Frontal cortex (tissue), 4 donors: ENCODE results near the gene RBBP8. TPM values are rescaled to one million over a fixed set of nuclear protein-coding genes. Genes with fewer than 3 reads are reported as not detected.
"Not testable (repeated sequence)": the region's sequence is repeated elsewhere in the genome, so short reads cannot be mapped to it uniquely, and the experiment has no call there.

Experiments used
- DNase-seq, 2 donors: peaks; one replicate each; pipeline ENCODE4 v3.0.0; 2012; ENCODE audit warnings: low spot score in 2 of 2
- FAIRE-seq: peaks from 2 replicates; lab custom pipeline; 2012; peaks lifted over from hg19 to GRCh38; lab: Jason Lieb, UNC
- total RNA-seq: library from RNA; depleted of rRNA; stranded (reverse); fragments of >200 nt; gene quantifications from one replicate; pipeline ENCODE4 v1.2.3, GENCODE V29; 2014
- donor health status: control.
- donor health status: control.
- donor health status: control.

RBBP8 gene
- total RNA-seq, 1 donor from 2014 or later, result 26.9 TPM

GRCh38 chr18:22936515-22936914 lies 3.4 kb downstream of the RBBP8 start:
- no peak for DNase-seq
- no peak for FAIRE-seq

- no peak for FAIRE-seq
- DNase-seq, result no peak
These were observed 6.5 kb downstream of the RBBP8 start for GRCh38 chr18:22939649-22940048.

- DNase-seq, result no peak
- FAIRE-seq, result no peak
These were observed 10.7 kb downstream of the RBBP8 start for GRCh38 chr18:22943847-22944246.

GRCh38 chr18:22946217-22946616 lies 13.1 kb downstream of the RBBP8 start:
- FAIRE-seq, result no peak
- DNase-seq, result no peak

- DNase-seq (no peak), FAIRE-seq (no peak)
These were observed 13.7 kb downstream of the RBBP8 start for GRCh38 chr18:22946846-22947245.

- FAIRE-seq (no peak), DNase-seq (no peak)
These were observed 18.7 kb downstream of the RBBP8 start for GRCh38 chr18:22951823-22952222.

GRCh38 chr18:22952525-22952924 lies 19.4 kb downstream of the RBBP8 start:
- DNase-seq (no peak), FAIRE-seq (no peak)

GRCh38 chr18:22953982-22954381 lies 20.9 kb downstream of the RBBP8 start:
- not testable (repeated sequence) for DNase-seq, FAIRE-seq

- FAIRE-seq, result no peak
These were observed 23.1 kb downstream of the RBBP8 start for GRCh38 chr18:22956226-22956625.

GRCh38 chr18:22961156-22961555 lies 28.0 kb downstream of the RBBP8 start:
- no peak for FAIRE-seq
- DNase-seq, result no peak

More at GRCh38 chr18:22956226-22956625, 23.1 kb downstream of the RBBP8 start:
- DNase-seq, result no peak

- DNase-seq (no peak), FAIRE-seq (no peak)
These were observed 28.9 kb downstream of the RBBP8 start for GRCh38 chr18:22962004-22962403.

GRCh38 chr18:22964116-22964515 lies 31.0 kb downstream of the RBBP8 start:
- no peak for FAIRE-seq

GRCh38 chr18:22964722-22965121 lies 31.6 kb downstream of the RBBP8 start:
- FAIRE-seq, result no peak
- DNase-seq, result no peak

More at GRCh38 chr18:22964116-22964515, 31.0 kb downstream of the RBBP8 start:
- no peak for DNase-seq

GRCh38 chr18:22971038-22971437 lies 37.9 kb downstream of the RBBP8 start:
- FAIRE-seq (no peak), DNase-seq (no peak)

- DNase-seq, result no peak
- no peak for FAIRE-seq
These were observed 40.9 kb downstream of the RBBP8 start for GRCh38 chr18:22974001-22974400.

GRCh38 chr18:22974707-22975106 lies 41.6 kb downstream of the RBBP8 start:
- DNase-seq (no peak), FAIRE-seq (no peak)

GRCh38 chr18:22975508-22975907 lies 42.4 kb downstream of the RBBP8 start:
- DNase-seq (no peak), FAIRE-seq (no peak)

GRCh38 chr18:22977847-22978701 lies 44.9 kb downstream of the RBBP8 start:
- FAIRE-seq (no peak), DNase-seq (no peak)

GRCh38 chr18:22980394-22980793 lies 47.3 kb downstream of the RBBP8 start:
- DNase-seq (no peak), FAIRE-seq (no peak)

GRCh38 chr18:22981274-22982133 lies 48.4 kb downstream of the RBBP8 start:
- DNase-seq, result no peak
- FAIRE-seq, result no peak

GRCh38 chr18:22983175-22983574 lies 50.0 kb downstream of the RBBP8 start:
- peak in 1 of 2 donors; percentile 21 for DNase-seq
- FAIRE-seq, result peak; percentile 81
